ENCODE measurements around the gene TPRG1L. TPM values are rescaled to one million over a fixed set of nuclear protein-coding genes. Genes with fewer than 3 reads are reported as not detected.
"Not testable (repeated sequence)": the region's sequence is repeated elsewhere in the genome, so short reads cannot be mapped to it uniquely, and the experiment has no call there.

Gene TPRG1L
- total RNA-seq, 1 experiment from 2014 or later: 32.0 TPM

DNA sequence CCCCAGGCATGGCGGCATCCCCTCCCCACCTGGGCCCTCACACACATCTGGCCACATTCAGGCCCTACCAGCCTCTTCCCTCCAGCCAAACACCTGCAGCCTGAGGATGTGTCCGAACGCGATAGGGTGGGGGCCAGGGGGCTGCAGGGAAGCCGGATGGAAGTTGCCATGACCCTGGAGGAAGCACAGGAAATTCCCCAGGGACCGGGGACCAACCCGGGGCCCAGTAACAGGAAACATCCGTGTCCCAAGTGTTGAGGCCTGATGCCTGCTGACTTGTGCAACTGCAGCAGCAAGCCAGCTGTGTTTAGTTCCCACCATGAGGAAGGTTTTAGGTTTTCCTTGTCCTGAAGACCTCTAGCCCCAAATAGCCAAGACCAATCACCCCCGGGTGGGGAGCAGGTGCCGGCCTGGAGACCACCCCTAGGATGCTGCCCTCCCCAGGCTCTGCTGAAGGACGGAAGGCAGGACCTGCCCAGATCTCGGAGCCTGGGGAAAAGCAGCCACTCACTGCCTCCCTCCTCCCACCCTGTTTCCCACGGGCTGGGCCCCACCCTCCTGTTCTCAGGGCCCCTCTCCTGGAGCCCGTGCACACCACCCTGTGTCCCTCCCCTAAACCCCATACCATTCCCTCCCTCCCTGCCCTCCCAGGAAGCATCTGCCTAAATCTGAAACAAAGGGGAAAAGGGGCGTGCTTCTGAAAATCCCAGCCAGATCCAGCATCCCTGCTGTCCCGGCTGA lies 43.3 kb upstream of the TPRG1L start:
- Histone ChIP-seq H3K4me2 (ENCODE audit: low read length) (no peak overlapping the region), H4K20me1 (ENCODE audit: low read length) (no peaks in the 10 kb centered on the region), H3K79me2 (ENCODE audit: low read length) (no peaks in the 10 kb centered on the region), H3K4me3 (ENCODE audit: low read length) (no peak overlapping the region), H3K9me3 (ENCODE audit: low read length) (no peaks in the 10 kb centered on the region), H3F3A (ENCODE audit: low read length, unreplicated experiment) (no peaks in the 10 kb centered on the region), H3K9ac (ENCODE audit: low read length) (no peak overlapping the region), H3K36me3 (ENCODE audit: low read depth, low read length) (no peaks in the 10 kb centered on the region), H2AFZ (ENCODE audit: low read length) (no peak overlapping the region), H3K9me2 (replicated peaks; ENCODE audit: low read length) (no peaks in the 10 kb centered on the region), H3K27ac (ENCODE audit: low read length) (no peak overlapping the region), H3K4me1 (ENCODE audit: insufficient read depth, low read length) (no peaks in the 10 kb centered on the region), H3K27me3 (ENCODE audit: low read length) (no peaks in the 10 kb centered on the region)
- TF ChIP-seq, protein P1, sequence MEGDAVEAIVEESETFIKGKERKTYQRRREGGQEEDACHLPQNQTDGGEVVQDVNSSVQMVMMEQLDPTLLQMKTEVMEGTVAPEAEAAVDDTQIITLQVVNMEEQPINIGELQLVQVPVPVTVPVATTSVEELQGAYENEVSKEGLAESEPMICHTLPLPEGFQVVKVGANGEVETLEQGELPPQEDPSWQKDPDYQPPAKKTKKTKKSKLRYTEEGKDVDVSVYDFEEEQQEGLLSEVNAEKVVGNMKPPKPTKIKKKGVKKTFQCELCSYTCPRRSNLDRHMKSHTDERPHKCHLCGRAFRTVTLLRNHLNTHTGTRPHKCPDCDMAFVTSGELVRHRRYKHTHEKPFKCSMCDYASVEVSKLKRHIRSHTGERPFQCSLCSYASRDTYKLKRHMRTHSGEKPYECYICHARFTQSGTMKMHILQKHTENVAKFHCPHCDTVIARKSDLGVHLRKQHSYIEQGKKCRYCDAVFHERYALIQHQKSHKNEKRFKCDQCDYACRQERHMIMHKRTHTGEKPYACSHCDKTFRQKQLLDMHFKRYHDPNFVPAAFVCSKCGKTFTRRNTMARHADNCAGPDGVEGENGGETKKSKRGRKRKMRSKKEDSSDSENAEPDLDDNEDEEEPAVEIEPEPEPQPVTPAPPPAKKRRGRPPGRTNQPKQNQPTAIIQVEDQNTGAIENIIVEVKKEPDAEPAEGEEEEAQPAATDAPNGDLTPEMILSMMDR (conservative IDR thresholded peaks at IDR 0.05; ENCODE audit: low read depth, low read length): no peak
- no peak for TF ChIP-seq EZH2phosphoT487 (IDR thresholded peaks at IDR 0.05; ENCODE audit: borderline replicate concordance, low read length)
- no peak for TF ChIP-seq EZH2 (IDR thresholded peaks at IDR 0.05; ENCODE audit: low read length, unreplicated experiment)
- no peak for DNase-seq
- ATAC-seq: no peak
- ChIA-PET CTCF (no interaction called here), POLR2A (ENCODE audit: unreplicated experiment) (no interaction called here)
- intact Hi-C loops (cut with micrococcal nuclease): no loop called here
- no TSS peak for BruUV-seq (replicated peaks)

DNA sequence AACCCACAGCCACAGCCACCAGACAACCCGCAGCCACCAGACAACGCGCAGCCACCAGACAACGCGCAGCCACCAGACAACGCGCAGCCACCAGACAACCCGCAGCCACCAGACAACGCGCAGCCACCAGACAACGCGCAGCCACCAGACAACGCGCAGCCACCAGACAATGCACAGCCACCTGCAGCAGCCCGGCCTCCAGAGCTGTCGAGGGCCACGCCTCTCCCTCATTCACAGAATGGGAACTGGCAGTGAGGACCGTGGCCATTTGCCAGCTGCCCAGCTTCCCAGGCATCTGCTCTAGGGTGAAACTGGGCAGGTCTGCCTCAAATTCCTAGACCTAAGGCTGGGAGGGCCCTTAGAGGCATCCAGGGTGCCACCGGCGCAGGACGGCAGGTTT lies 41.1 kb upstream of the TPRG1L start:
- POLR2A ChIA-PET (ENCODE audit: unreplicated experiment); H3K9me3 ChIP-seq (ENCODE audit: low read length); H3K4me2 ChIP-seq (ENCODE audit: low read length); H3K4me1 ChIP-seq (ENCODE audit: insufficient read depth, low read length); intact Hi-C loops (cut with micrococcal nuclease); H3K27me3 ChIP-seq (ENCODE audit: low read length); BruUV-seq (replicated peaks); H3F3A ChIP-seq (ENCODE audit: low read length, unreplicated experiment); H3K27ac ChIP-seq (ENCODE audit: low read length); H4K20me1 ChIP-seq (ENCODE audit: low read length); H3K9me2 ChIP-seq (replicated peaks; ENCODE audit: low read length); CTCF ChIA-PET; DNase-seq; H2AFZ ChIP-seq (ENCODE audit: low read length); ATAC-seq; H3K9ac ChIP-seq (ENCODE audit: low read length); H3K36me3 ChIP-seq (ENCODE audit: low read depth, low read length); H3K79me2 ChIP-seq (ENCODE audit: low read length); H3K4me3 ChIP-seq (ENCODE audit: low read length): not testable (repeated sequence)

DNA sequence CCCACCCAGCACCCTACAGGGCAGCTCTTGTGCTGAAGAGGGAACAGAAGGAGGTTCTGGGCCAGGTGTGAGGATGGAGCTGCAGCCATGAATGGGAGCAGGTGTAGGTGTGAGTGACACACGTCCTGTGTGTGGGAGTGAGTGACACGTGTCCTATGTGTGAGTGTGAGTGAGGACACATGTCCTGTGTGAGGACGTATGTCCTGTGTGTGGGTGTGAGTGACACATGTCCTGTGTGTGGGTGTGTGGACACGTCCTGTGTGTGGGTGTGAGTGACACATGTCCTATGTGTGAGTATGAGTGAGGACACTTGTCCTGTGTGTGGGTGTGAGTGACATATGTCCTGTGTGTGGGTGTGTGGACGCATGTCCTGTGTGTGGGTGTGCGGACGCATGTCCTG lies 39.9 kb upstream of the TPRG1L start:
- DNase-seq: no peak
- H3K4me1 ChIP-seq (ENCODE audit: insufficient read depth, low read length): peaks cover 10% of the 10 kb centered on the region
- no peaks in the 10 kb centered on the region for H3K36me3 ChIP-seq (ENCODE audit: low read depth, low read length)
- no peak overlapping the region for H3K27ac ChIP-seq (ENCODE audit: low read length)
- H3K27me3 ChIP-seq (ENCODE audit: low read length): no peaks in the 10 kb centered on the region
- ChIA-PET CTCF (no interaction called here), POLR2A (ENCODE audit: unreplicated experiment) (no interaction called here)
- TF ChIP-seq EZH2 (IDR thresholded peaks at IDR 0.05; ENCODE audit: low read length, unreplicated experiment): no peak
- TF ChIP-seq EZH2phosphoT487 (IDR thresholded peaks at IDR 0.05; ENCODE audit: borderline replicate concordance, low read length): no peak
- TF ChIP-seq, protein P1 (conservative IDR thresholded peaks at IDR 0.05; ENCODE audit: low read depth, low read length): no peak
- intact Hi-C loops (cut with micrococcal nuclease): no loop called here
- H3K4me3 ChIP-seq (ENCODE audit: low read length): no peak overlapping the region
- H4K20me1 ChIP-seq (ENCODE audit: low read length): no peaks in the 10 kb centered on the region
- no peak overlapping the region for H3K4me2 ChIP-seq (ENCODE audit: low read length)
- no peak for ATAC-seq
- no peak overlapping the region for H3K9ac ChIP-seq (ENCODE audit: low read length)
- H3F3A ChIP-seq (ENCODE audit: low read length, unreplicated experiment): peaks cover 5% of the 10 kb centered on the region
- no peaks in the 10 kb centered on the region for H3K9me3 ChIP-seq (ENCODE audit: low read length)
- no peak overlapping the region for H2AFZ ChIP-seq (ENCODE audit: low read length)
- no peaks in the 10 kb centered on the region for H3K79me2 ChIP-seq (ENCODE audit: low read length)
- BruUV-seq (replicated peaks): no TSS peak
- H3K9me2 ChIP-seq (replicated peaks; ENCODE audit: low read length): no peaks in the 10 kb centered on the region

DNA sequence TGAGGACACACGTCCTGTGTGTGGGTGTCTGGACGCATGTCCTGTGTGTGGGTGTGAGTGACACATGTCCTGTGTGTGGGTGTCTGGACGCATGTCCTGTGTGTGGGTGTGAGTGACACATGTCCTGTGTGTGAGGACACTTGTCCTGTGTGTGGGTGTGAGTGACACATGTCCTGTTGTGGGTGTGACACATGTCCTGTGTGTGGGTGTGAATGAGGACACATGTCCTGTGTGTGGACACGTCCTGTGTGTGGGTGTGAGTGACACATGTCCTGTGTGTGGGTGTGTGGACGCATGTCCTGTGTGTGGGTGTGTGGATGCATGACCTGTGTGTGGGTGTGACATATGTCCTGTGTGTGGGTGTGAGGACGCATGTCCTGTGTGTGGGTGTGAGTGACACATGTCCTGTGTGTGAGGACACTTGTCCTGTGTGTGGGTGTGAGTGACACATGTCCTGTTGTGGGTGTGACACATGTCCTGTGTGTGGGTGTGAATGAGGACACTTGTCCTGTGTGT lies 39.4 kb upstream of the TPRG1L start:
- H3K4me2 ChIP-seq (ENCODE audit: low read length); H4K20me1 ChIP-seq (ENCODE audit: low read length); H3K4me3 ChIP-seq (ENCODE audit: low read length); H2AFZ ChIP-seq (ENCODE audit: low read length); H3F3A ChIP-seq (ENCODE audit: low read length, unreplicated experiment); DNase-seq; H3K9me3 ChIP-seq (ENCODE audit: low read length); H3K9me2 ChIP-seq (replicated peaks; ENCODE audit: low read length); H3K9ac ChIP-seq (ENCODE audit: low read length); H3K27me3 ChIP-seq (ENCODE audit: low read length); CTCF ChIA-PET; H3K4me1 ChIP-seq (ENCODE audit: insufficient read depth, low read length); ATAC-seq; H3K36me3 ChIP-seq (ENCODE audit: low read depth, low read length); POLR2A ChIA-PET (ENCODE audit: unreplicated experiment); BruUV-seq (replicated peaks); H3K79me2 ChIP-seq (ENCODE audit: low read length); H3K27ac ChIP-seq (ENCODE audit: low read length); intact Hi-C loops (cut with micrococcal nuclease): not testable (repeated sequence)
